ENCODE data around the gene ST7.

DNA sequence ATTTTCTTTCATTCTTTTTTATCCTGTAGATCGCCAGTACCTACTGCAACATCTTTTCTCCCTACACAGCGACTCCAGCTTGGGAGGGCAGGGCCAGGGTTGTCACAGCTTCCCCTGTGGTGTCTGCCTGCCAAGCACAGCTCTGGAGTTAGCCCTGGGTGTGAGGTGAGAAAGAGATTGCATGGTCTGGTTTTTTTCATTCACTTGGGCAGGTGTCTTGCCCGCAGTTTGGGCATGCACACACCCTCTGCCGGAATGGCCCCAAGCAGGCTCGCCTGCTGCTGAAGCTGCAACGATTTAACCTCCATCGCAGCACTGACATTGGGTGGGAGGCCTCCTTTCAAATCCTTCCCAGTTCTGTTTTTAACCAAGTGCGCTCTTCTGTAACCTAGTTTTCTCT, 236.8 kb downstream of the ST7 start:
- no peak for TF ChIP-seq POLR2AphosphoS5 (IDR thresholded peaks at IDR 0.05; ENCODE audit: borderline replicate concordance, low read depth, low read length)
- TF ChIP-seq EZH2 (IDR thresholded peaks at IDR 0.05): no peak

Data from SK-N-MC (cell line).